ENCODE measurements around the gene PNPO. TPM values are rescaled to one million over a fixed set of nuclear protein-coding genes. Genes with fewer than 3 reads are reported as not detected.
A peak's percentile ranks its signal among the peaks of the same experiment; 100 is the strongest.

Gene PNPO
- polyA plus RNA-seq, 1 experiment = 14.5 TPM

GRCh38 chr17:47953909-47954308 is 12.5 kb downstream of the PNPO start:
- peak; percentile 21; the same call in 1 of the 2 replicates for TF ChIP-seq CTCF (IDR thresholded peaks at IDR 0.05; ENCODE audit: low read depth, low read length)
- CTCF ChIA-PET = interaction anchor here (1.4 to 4.9 kb wide), 2 partner anchors 8 to 17 kb away, joined by 3 to 32 read pairs; partner anchors contain the start of gene CDK5RAP3
- POLR2A ChIA-PET = no interaction called here
- H3K27ac ChIP-seq (ENCODE audit: low read depth, low read length) = no peak overlapping the region
- no peak overlapping the region for H3K4me3 ChIP-seq (ENCODE audit: low read depth, low read length)
- no peaks in the 10 kb centered on the region for H3K9me3 ChIP-seq (ENCODE audit: control insufficient read depth, insufficient read depth, low read length)
- DNase-seq (ENCODE audit: low read depth, low spot score) = no peak
- peaks cover 3% of the 10 kb centered on the region for H3K27me3 ChIP-seq (ENCODE audit: control insufficient read depth, insufficient read depth, low read length)

DNA sequence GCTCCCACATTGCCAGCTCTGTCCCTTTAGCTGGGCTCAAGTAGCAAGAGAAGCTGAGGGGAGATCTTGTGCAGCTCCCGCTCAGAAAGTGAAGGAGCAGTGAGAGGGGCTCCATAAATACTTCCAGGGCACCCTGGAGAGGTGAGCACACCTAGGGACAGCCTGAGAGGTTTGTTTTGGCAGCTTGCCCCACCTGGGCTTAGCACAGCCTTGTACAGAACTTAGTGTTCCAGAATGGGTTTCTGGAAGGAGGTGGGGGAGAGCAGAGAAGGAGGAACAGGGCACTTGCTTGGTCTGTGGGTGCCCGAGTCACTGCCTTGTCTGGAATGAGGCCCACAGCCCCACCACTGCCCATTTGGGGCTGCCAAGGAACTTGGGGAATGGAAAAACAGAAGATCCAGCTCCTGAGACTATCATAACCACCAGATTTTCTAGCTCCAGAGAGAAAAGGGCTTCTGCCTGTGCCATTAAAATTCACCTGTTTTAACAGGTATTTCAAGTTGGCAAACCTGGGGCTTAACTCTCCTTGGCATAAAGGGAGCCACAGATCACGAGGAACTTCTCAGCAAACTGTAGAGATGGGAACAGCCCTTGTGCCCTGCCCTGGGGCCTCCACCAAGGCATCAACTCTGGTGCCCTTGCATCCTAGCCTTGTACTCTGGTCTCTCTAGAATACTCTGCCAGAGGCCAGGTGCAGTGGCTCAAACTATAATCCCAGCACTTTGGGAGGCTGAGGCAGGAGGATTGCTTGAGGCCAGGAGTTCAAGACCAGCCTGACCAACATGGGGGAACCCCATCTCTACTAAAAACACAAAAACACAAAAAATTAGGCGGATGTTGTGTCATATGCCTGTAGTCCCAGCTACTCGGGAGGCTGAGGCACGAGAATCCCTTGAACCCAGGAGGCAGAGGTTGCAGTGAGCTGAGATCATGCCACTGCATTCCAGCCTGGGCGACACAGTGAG is 14.4 kb downstream of the PNPO start:
- H3K4me3 ChIP-seq (ENCODE audit: low read depth, low read length) = no peak overlapping the region
- CTCF ChIA-PET = interaction anchor here (0.9 to 4.9 kb wide), 5 partner anchors 9 to 63 kb away, joined by 4 to 32 read pairs (median 9); partner anchors contain the start of gene CDK5RAP3
- no peaks in the 10 kb centered on the region for H3K9me3 ChIP-seq (ENCODE audit: control insufficient read depth, insufficient read depth, low read length)
- H3K27me3 ChIP-seq (ENCODE audit: control insufficient read depth, insufficient read depth, low read length) = peaks cover 5% of the 10 kb centered on the region
- no peak overlapping the region for H3K27ac ChIP-seq (ENCODE audit: low read depth, low read length)
- TF ChIP-seq CTCF (IDR thresholded peaks at IDR 0.05; ENCODE audit: low read depth, low read length) = no peak
- no peak for DNase-seq (ENCODE audit: low read depth, low spot score)
- POLR2A ChIA-PET = interaction anchor here (0.6 kb wide), 1 partner anchor 81 kb away, joined by 3 read pairs; no protein-coding TSS in a partner anchor

DNA sequence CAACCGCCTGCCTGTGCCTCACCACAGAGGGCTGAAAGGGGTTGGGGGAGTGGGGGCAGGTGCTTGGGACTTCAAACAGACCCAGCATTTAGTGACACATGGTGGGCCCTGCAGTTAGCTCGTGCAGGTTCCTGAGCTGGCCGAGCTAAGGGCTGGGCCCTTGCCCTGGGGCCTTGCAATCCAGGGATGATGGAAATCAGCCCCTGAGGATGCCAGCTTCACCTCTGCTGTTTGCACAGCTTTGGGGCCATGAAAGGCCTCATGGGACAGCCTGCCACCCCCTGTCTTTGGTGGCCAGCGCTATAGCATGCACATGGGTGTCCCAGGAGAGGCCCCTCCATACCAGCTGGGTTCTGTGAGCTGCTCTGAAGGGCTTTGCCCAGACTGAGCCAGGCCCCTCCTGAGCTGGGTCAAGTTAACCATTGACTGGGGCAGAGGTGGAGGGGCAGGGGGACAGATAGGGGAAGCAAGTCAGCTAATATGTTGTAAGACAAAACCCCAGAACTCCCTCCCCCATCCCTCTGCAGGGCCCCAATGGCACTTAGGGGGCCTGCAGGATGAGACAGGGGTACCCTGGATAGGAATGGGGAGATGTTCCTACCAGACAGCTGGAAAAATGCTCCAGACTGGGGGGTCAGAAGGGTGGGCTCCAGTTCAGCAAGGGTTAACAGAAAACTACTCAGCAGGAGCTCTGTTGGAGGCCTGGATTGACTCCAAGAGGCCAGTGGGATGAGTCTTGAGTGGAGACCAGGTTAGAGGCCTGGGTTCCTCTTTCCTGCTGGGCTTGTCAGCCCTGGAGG is 15.6 kb downstream of the PNPO start:
- no peak for TF ChIP-seq CTCF (IDR thresholded peaks at IDR 0.05; ENCODE audit: low read depth, low read length)
- ChIA-PET POLR2A (interaction anchor here (0.5 kb wide), 1 partner anchor 12 kb away, joined by 5 read pairs; no protein-coding TSS in a partner anchor), CTCF (interaction anchor here (0.7 to 4.9 kb wide), 5 partner anchors 9 to 62 kb away, joined by 3 to 32 read pairs (median 5); partner anchors contain the start of gene CDK5RAP3)
- no peak overlapping the region for H3K27ac ChIP-seq (ENCODE audit: low read depth, low read length)
- no peak for DNase-seq (ENCODE audit: low read depth, low spot score)
- H3K4me3 ChIP-seq (ENCODE audit: low read depth, low read length) = no peak overlapping the region
- H3K9me3 ChIP-seq (ENCODE audit: control insufficient read depth, insufficient read depth, low read length) = no peaks in the 10 kb centered on the region
- H3K27me3 ChIP-seq (ENCODE audit: control insufficient read depth, insufficient read depth, low read length) = peaks cover 7% of the 10 kb centered on the region

DNA sequence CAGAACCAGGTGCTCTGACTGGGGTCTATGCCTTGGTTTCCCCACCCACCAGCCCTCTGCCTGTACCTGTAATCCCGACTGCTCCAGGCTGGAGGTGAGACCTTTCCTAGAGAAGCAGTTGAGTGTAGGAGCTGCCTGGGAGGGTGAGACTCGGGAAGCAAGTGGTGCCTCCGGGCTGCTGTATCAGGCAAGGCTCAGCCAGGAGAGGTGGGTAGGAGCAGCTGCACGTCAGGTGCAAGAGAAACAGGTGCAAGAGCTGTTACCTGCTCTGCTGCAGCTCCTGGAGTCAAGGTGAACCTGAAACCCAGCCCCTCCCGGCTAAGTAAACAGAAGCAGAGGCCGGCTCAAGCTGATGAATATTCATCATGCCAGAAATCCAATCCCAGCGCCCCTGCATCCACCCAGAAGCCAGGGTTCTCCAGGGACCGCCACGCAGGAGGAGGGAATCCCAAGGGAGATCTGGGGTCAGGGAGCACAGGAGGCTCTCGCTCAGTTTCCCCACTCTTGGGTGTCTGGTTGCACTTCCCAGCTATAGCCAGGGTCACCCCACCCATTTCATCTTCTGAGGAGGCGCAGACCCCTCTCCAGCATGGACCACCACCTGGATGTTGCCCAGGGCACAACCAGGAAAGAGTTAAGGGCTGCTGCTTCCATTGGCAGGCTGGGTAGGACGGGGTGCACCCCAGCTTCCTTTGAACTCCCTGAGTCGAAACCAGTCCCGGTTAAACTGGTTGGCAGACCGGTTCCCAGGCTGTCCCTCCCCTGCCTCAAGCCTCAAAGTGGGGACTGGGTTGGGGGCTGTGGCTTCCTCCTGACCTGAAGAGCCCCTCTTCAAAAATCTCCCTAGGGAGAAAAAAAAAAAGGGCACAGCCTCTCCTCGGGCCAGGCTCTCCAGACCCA is 16.5 kb downstream of the PNPO start, which contains the start of gene PRR15L:
Gene PRR15L, minus strand, starts transcription at position 293 of the 900 bp plus-strand sequence. CDS start 4,649 bp downstream, outside the sequence.
- H3K4me3 ChIP-seq (ENCODE audit: low read depth, low read length) = no peak within 1 kb of the TSS
- no peaks in the 10 kb centered on the region for H3K9me3 ChIP-seq (ENCODE audit: control insufficient read depth, insufficient read depth, low read length)
- no peak for TF ChIP-seq CTCF (IDR thresholded peaks at IDR 0.05; ENCODE audit: low read depth, low read length)
- ChIA-PET CTCF (interaction anchor here (0.7 to 4.9 kb wide), 4 partner anchors 9 to 20 kb away, joined by 3 to 32 read pairs (median 4); partner anchors contain the start of gene CDK5RAP3), POLR2A (interaction anchor here (0.5 kb wide), 1 partner anchor 11 kb away, joined by 5 read pairs; no protein-coding TSS in a partner anchor)
- no peak within 1 kb of the TSS for H3K27ac ChIP-seq (ENCODE audit: low read depth, low read length)
- H3K27me3 ChIP-seq (ENCODE audit: control insufficient read depth, insufficient read depth, low read length) = peaks cover 9% of the 10 kb centered on the region
- no peak for DNase-seq (ENCODE audit: low read depth, low spot score)
